Smooth muscle cell of the brain vasculature (primary cell): ENCODE data around the gene TBC1D1.

ENCODE experiments used
- DNase-seq: peaks from one replicate; pipeline ENCODE4 v3.0.0-alpha.2; 2012; ENCODE audit warnings: low read depth, low spot score

Gene TBC1D1

DNA sequence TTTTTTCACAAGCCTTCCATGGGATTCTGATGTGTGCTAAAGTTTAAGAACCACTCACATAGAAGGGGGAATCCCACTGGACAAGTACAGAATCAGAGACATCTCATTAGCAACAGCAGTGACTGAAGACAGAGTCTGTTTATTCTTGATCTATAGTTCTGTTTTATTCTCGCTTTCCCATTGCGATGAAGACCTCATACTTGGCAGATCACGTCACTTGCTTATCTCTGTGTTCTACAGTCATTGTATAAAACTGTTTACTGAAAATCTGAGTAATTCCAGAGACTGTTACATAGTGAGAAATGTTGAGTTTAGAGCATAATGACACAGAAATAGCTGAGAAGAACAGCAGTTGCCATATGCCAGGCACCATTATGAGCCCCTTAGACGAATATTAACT is 254.9 kb downstream of the TBC1D1 start:
- no peak for DNase-seq

DNA sequence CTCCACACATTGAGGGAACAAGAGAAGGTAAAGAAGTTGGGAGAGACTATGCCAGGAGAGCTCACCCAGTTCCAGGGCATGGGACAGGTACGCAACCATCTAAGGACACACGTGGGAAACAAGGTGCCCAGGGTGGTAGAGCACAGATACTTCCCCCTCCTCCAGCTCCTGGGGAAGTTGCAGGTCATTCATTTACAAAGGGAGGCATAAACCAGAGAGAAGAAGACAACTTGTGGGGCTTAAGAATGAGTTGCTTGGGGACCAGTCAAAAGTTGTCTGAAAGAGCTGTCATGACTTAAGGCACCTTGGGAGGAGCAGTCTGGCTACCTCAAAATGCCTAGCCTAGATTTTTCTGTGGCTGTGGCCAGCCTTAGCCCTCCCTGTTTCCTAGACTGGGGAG is 255.5 kb downstream of the TBC1D1 start:
- DNase-seq, result no peak

DNA sequence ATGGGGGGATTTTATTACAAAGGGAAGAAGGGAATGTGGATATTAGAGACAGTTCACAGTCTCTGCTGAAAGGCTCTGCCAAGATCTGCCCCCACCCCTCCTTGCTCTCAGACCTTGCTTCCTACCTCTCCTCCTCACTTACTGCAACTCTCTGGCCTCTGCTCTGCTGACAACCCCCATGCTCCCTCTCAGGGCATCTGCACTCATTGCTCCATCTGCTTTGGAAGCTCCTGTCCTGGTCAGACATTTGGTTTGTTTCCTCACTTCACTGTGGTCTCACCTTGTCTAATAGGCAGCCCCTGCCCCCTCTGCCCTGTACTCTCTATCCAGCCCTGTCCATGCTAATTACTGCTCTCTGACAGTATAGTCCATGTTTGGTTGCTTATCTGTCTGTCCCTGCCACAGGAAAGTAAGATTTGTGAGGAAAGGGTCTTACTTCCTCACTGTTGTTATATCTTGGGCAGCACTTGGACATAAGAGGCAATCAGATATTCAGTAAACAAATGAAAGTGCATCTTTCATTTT is 258.6 kb downstream of the TBC1D1 start:
- DNase-seq, result no peak

DNA sequence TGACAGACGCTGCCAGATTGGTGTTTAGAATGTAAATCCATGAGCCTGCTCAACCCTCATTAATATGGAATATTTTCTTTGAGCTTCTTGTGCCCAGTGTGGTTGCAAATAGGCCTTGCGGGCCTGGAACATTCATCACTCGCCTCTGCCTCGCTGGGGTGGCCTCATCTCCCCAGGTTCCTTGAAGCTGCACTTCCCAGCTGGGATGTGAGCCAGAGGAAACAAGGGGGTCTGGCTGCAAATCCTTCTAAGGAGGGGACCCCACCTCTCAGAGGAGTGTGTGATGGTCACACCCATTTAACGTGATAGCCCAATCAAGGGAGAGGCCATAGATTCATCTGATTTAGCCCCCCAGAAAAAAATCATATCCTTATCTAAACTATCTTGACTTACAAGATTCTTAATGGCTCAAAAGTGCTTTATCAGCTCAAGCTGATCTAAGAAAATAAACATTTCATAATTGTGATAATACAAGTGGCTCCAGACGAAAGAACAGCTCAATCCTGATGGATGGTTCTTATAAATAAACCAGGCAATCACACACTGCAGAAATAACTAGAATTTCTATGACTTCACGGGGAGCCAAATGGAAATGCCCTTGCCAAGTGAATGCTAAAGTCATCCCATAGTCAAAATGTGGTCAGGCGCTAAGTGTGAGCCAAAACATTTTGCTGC is 259.2 kb downstream of the TBC1D1 start:
- DNase-seq, result no peak

DNA sequence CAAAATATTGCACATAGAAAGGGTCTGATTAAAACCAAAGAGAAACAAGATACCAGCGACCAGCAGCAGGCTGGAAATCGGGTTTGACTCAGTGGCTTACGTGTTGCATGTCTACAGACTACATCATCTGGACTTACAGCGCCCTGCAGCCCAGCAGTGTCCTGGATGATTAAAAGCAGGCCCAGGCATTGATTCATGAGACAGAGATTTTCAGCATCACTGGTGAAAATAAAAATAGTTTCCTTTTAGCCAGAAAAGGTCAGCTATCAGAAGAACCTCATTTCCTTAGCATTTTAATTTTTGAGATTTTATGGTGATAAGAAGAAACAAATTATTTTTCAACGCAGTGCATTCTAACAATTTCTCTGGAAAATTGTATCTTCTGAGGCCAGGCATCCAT is 259.9 kb downstream of the TBC1D1 start:
- no peak for DNase-seq

DNA sequence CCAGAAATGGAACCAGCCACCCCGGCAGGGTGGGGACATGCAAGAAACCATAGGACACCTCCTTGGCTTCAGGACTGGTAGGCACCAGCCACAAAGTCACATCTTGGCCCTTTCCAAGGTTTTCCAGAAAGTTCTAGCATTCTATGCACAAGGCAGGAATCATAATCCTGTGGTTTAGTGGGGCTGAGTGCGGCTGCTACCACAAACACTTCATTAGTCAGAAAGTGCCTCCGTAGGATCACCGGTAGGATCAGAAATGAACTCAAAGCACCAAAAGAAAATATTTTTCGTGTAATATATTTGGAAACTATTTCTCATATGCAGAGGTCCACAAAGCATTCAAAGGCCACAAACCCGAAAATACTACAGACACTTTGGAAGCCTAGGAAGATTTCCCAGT is 261.0 kb downstream of the TBC1D1 start:
- no peak for DNase-seq

DNA sequence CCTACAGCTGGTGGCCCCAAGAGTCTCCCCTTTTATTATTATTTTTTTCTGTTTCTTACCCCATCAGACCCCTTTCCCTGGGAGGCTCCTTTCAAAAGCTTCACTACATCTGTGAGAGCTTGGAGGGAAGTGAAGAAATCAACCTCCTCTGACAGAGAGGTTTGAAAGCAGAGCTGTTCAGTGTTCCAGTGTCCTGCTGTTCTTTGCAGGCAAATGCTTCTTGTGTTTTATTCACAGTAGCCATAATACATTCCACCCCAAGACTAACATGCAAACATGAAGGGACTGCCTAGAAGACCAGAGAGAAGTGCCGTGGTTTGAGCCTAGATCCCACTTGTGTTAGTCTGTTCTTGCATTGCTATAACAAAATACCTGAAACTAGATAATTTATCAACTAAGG is 261.4 kb downstream of the TBC1D1 start:
- no peak for DNase-seq

DNA sequence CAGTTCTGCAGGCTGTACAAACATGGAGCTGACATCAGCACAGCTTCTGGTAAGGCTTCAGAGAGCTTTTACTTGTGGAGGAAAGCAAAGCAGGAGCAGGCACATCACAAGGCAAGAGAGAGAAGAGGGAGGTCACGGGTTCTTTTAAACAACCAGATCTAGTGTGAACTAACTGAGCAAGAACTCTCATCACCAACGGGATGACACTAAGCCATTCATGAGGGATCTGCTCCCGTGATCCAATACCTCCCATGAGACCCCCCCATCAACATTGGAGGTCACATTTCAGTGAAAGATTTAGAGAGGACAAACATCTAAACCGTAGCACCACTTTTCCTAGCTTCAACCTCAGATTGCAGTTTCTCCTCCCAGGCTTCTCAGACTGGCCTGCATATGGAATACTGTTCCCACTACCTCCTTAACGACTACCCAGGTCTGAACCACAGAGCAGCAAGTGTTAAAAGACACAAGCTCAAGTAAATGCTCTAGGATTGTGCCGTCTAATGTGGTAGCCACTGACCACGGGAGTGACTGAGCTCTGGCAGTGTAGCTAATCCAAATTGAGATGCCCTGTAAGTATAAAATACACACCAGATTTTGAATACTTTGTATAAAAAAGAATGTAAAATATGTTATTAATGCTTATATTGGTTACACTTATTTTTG is 262.0 kb downstream of the TBC1D1 start:
- no peak for DNase-seq

DNA sequence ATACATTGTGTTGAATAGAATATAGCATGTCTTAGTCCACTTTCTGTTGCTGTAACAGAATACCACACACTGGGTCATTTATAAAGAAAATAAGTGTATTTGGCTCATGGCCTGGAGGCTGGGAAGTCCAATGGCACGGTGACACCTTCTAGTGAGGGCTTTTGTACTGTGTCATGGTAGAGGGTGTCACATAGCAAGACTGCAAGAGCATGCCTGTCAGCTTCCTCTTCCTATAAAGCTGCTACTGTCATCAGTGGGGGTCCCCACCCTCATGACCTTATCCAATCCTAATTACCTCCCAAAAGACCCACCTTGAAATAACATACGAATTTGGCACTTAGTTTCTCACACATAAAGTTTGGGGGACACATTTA is 262.5 kb downstream of the TBC1D1 start:
- DNase-seq, result no peak

DNA sequence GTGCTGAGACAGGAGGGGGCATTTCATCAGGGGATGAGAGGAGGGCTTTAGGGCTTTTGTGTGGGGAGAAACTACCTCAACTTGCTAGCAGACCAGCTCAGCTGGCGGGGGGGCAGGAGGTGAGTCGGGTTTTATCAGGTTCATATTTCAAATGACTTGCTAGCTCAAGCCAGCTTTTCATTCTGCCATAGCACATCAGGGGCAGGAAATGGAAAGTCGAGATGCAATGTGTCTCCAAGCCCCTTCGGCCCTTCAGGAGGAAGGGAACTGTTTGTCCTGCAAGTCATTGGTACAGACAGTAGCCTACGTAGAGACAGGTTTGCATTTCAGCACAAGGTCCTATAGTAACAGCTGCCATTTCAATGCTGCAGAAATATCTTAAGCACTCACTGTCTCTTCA is 263.4 kb downstream of the TBC1D1 start:
- no peak for DNase-seq

DNA sequence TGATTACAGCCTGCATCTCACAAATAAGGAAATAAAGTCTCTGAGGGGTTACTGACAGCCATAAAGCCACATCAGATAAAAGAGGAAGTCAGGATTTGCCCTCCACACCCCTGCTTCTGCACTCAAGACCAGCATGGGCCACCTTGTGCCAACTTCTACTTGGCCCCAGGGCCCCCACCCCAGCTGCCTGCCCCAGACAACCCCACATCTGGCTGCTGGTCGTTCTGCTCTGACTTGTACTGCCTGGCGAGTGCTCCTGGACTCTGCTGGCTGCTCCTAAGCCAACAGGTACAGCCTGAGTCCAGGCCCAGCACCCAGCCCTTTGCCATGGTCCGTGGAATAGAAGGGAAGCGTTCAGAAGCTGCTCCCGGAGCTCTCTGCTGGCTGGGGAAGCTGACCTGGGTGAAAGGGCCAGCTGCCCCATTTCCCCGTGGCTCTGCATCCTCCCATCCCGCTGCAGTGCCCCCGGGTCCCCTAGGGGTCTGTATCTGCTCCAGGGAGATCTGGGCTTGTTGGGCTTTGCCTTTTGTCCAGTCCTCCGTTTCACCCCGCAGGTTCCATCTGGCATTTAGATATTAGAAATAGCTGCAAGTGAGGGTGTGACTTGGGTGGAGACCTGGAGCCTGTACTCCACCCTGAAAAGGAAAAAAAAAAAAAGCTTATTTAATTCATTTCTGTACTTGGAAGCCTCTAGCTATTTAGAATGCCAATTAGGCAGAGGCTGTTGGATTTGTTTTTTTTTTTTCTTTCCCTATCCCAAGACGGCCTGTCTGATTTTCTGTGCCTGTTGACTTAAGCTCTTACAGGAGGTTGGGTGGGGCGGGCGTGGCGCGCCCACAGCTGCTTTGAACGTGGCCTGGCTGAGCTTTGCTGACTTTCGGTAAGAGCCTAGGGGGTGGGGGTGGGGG is 264.1 kb downstream of the TBC1D1 start:
- DNase-seq, result no peak

DNA sequence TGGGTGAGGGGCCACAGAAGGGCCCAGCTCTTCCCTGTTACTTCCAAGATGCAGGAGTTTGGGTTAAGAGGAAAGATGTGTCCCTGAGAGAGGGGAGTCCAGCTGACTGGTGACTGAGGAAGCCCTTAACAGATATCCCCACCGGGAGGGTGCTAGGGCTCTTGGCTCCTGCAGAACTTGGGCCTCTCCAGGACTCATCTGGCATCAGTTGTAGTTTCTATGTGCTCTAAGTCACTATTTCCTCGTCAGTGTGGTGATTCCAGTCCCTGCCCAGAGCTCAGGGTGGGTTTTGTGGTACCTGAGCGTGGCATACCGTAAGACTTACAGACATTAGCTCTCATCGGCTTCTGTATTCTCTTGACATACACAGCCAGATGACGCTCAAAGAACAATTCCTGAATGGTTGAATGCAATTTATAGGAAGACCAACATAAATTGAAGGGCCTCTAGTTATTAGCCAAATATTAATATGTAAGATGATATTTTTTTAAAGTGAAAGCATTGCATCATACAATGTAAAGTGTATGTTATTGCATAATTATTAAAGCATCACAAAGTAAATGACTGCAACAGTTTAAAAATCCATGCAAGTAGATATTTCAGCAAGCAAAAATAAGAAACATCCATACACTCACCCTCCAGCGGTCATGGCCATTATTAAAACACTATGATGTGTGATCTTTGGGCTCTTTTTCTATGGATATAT is 264.9 kb downstream of the TBC1D1 start:
- DNase-seq, result no peak

DNA sequence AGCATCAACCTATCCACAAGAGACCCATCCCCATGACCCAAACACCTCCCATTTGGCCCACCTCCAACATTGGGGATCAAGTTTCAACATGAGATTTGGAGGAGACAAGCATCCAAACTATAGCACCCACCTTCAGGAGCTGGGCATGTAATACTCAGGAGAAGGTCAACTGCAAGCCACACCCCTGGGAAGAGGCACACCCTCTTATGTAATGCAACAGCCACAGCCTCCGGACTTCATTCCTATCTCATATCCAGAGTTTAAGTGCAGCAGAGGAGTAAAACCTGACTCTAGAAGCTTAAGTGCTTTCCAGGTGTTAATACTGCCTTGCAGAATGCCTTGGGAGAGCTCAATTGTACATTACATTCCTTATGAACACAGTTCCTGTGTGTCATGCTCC is 266.7 kb downstream of the TBC1D1 start:
- DNase-seq, result no peak

DNA sequence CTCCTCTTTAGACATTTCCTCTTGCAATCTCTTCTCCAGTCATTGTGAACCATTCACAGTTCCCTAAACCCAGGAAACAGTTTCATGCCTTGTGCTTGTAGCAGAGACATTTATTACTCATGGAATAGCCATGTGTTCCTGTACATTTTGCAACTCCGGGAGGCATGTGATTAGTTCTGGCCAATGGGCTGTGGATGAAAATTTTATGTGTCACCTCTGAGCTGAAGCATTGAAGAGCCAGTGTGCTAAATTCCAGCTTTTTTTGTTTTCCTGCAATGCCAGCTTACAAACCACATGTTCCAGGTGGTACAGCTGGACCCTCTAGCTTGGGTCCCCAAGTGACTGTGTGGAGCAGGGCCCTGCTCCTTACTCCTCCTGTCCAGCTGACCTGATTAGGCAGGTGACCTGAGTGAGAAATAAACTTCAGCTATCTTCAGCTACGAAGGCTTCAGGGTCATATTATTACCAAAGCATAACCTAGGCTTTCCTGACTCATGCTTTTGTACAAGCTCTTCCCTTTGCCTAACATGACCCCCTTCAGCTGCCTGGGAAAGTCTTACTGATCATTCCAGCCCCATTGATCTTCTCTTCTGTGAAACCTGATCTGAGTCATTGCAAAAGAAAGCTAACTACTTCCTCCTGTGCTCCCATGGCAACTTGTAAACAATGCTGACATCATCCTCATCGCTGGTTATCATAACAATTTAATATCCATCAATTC is 269.8 kb downstream of the TBC1D1 start:
- no peak for DNase-seq

DNA sequence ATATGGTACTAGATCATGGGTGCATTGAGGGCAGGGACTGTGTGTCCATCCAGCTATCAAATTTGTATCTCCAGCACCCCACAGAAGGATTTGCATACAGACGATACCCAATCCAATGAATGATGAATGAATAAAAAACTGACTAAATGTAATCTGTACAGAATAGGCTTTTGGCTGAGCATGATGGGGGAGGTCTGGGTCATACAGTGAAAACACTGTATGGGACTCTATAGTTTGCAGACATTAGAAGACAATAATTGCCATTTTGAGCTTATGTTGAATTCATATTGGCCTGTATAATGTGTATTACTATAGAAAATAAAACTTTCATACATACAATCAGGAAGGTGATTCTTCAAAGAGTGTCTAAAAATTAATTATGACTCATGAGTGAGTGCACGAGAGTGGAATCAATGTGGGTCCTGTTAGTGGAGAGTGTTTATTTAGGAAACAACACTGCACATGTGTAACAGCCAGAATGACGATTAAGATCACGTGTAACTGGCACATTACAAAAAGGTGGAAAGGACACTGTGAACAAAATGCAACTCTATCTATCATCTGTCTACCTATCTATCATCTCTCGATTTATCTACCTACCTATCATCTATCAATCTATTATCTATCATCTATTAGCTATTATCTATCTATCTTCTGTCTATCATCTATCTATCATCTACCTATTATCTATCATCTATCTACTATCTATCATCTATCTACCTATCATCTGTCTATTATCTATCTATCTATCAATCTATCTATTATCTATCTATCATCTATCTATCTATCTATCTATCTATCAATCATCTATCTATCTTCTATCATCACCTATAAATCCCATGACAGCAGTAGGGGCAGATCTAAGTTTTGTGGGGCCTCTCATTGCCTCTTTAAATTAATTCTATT is 270.6 kb downstream of the TBC1D1 start:
- no peak for DNase-seq

DNA sequence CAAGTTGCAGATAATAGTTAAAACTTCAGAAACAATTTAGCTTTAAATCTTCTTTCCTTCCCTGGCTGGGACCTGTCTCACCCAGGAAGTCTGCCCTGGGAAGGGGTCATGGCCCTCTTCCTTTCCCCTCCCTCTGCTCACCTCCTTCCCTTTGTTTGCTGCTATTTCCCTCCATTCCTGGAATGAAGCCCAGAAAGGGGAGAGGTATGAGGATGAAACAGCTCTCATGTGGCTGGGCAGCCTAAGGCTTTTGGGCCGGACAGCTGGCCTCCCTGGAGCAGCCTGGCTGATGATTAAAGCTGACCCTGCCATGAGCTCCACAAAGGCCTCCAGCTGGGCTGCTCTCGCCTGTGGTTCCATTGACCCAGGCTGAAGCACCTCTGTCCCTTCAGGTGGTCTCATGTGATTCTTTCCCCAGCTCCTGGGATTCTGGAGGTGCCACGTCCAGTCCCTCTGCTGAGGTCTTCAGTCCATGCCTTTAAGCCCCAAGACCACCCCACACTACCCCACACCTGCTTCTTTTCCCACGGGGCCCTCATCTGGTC is 271.4 kb downstream of the TBC1D1 start:
- peak; percentile 80 for DNase-seq

DNA sequence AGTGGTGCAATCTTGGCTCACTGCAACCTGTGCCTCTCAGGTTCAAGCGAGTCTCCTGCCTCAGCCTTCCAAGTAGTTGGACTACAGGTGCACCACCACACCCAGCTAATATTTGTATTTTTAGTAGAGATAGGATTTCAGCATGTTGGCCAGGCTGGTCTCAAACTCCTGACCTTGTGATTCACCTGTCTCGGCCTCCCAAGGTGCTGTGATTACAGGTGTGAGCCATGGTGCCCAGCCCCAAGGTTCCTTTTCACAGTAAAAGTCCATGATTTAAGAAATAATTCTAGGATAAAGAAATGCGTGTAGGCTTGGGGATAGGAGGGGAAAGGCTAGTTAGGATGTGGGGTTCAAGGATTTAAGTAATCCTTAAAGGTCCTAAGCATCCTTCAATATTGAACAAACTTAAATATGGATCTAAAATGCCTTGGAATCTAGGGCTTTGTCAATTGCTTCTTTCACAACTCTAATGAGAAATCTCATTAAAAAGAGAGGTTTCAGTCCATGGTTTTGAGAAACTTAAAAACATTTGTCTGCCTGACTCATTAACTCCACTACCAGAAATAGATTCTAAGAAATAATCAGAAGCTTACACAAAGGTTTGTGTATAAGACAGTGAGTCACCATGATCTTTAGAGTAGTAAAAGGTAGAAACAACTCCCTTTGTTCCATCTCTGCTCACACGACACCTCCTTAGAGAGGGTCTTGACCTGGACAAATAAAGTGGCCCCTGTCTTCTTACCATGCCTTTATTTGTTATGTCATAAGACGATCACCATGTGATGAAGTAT is 272.5 kb downstream of the TBC1D1 start:
- no peak for DNase-seq

DNA sequence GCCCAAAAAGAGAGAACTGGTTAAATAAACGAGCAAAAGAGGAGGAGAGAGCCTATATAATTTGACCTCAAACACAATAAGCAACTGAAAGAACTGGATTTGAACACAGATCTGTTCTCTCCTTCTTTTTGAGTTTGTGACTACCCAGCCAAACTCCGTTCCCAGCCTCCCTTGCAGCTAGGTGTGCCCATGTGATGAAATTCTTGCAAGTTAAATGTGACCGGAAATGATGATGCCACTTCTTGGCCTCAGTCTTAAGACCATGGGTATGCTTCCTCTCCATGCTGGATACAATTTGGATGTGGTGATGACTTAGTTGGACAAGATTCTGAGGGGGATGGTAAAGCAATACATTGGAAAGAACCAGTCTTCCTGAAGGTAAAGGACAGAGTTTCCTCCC is 273.5 kb downstream of the TBC1D1 start:
- no peak for DNase-seq

DNA sequence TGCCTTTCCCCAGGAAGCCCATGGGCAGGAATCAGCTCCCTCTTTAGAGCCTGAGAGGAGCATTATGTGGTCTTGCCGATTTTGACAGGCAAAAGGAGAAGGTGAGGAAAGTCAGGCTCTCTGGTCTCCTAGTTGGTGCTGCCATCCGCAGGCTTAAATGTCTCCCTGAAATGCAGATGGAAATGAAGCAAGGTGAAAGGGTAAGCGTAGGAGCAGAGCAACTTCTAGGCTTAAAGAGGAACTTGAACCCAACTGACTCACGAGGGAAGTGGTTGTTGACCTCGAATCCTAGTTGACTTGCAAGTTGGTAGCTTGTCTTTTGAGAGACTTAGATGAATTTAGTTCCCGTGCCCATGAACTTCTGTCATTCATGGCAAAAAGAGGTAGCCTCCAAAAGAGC is 275.2 kb downstream of the TBC1D1 start:
- no peak for DNase-seq
